Endothelial cell of umbilical vein (primary cell): ENCODE results near the gene ITGA11. TPM values are rescaled to one million over a fixed set of nuclear protein-coding genes. Genes with fewer than 3 reads are reported as not detected.
A peak's percentile ranks its signal among the peaks of the same experiment; 100 is the strongest.

Experiments
- BruUV-seq: library from RNA; stranded (reverse); fragments of 400-500 nt; replicated peaks from 2 replicates; lab custom pipeline; 2021; lab: Mats Ljungman, UMichigan
- CTCF ChIA-PET: fragments of 300-600, 350-600 bp; sonication (Branson Sonifier 250); formaldehyde crosslinking; loops from one replicate; lab custom pipeline; 2021; ENCODE audit warnings: antibody characterized with exemption, inconsistent platforms; lab: Charles Lee
- POLR2A ChIA-PET: fragments of 300-600, 350-600 bp; sonication (Branson Sonifier 250); formaldehyde crosslinking; loops from one replicate; lab custom pipeline; 2021; ENCODE audit warnings: antibody characterized with exemption, inconsistent platforms; lab: Charles Lee
- DNase-seq: peaks from one replicate; pipeline ENCODE4 v3.0.0-alpha.2; 2011; ENCODE audit warnings: low read depth, low spot score
- FAIRE-seq: peaks from 2 replicates; lab custom pipeline; 2011; peaks lifted over from hg19 to GRCh38; lab: Jason Lieb, UNC
- H2AFZ ChIP-seq: 2 replicates; pipeline ENCODE4 v1.6.0; 2012; ENCODE audit warnings: low read depth, low read length, control low read depth, inconsistent platforms
- H3K27ac ChIP-seq: 2 replicates; pipeline ENCODE4 v1.5.1; 2011; ENCODE audit warnings: low read depth, mild to moderate bottlenecking, control low read depth, low read length, moderate library complexity; ENCODE audit not compliant: insufficient read depth
- H3K27me3 ChIP-seq, 2 experiments: 2 replicates each; pipeline versions ENCODE4 v1.6.0 to v1.6.1; 2011; ENCODE audit warnings: low read length in 2 of 2, mixed read lengths in 1 of 2; ENCODE audit not compliant: control insufficient read depth in 2 of 2, insufficient read depth in 2 of 2
- H3K36me3 ChIP-seq, 2 experiments: 2 replicates in 1 of 2; 3 replicates in 1 of 2; pipeline ENCODE4 v1.5.1; 2011; ENCODE audit warnings: low read length in 2 of 2, mild to moderate bottlenecking in 1 of 2, moderate library complexity in 1 of 2; ENCODE audit not compliant: control insufficient read depth in 2 of 2, insufficient read depth in 2 of 2; ENCODE audit errors: extremely low read depth in 1 of 2
- H3K4me1 ChIP-seq: 3 replicates; pipeline ENCODE4 v1.5.1; 2011; ENCODE audit warnings: mild to moderate bottlenecking, low read length; ENCODE audit not compliant: control insufficient read depth, insufficient read depth; ENCODE audit errors: extremely low read depth
- H3K4me2 ChIP-seq: 2 replicates; pipeline ENCODE4 v1.6.1; 2011; ENCODE audit warnings: low read length, control low read depth, mixed read lengths; ENCODE audit not compliant: insufficient read depth
- H3K4me3 ChIP-seq, 3 experiments: fragments of 200-600 bp in 1 of 3; sonication (generic), shearing (Covaris generic) in 1 of 3; replicated peaks in 1 of 3; 2 replicates each; pipeline ENCODE4 v1.5.1; 2011 to 2016; ENCODE audit warnings: control low read depth in 3 of 3, low read length in 3 of 3, mild to moderate bottlenecking in 2 of 3, inconsistent platforms in 1 of 3, low read depth in 1 of 3, moderate library complexity in 1 of 3; ENCODE audit not compliant: insufficient read depth in 1 of 3
- H3K79me2 ChIP-seq: 2 replicates; pipeline ENCODE4 v1.6.0; 2012; ENCODE audit warnings: low read length, inconsistent platforms; ENCODE audit not compliant: control insufficient read depth, insufficient read depth
- H3K9ac ChIP-seq: replicated peaks from 2 replicates; pipeline ENCODE3; 2011; ENCODE audit warnings: low read length, control low read depth; ENCODE audit not compliant: insufficient read depth; ENCODE audit errors: extremely low read depth
- H3K9me1 ChIP-seq: replicated peaks from 3 replicates; pipeline ENCODE4 v1.6.0; 2011; ENCODE audit warnings: mild to moderate bottlenecking, low read length; ENCODE audit not compliant: control insufficient read depth, insufficient read depth; ENCODE audit errors: extremely low read depth
- H3K9me3 ChIP-seq: replicated peaks from 2 replicates; pipeline ENCODE4 v1.5.1; 2012; ENCODE audit warnings: low read length, inconsistent platforms; ENCODE audit not compliant: control insufficient read depth, insufficient read depth
- H4K20me1 ChIP-seq: replicated peaks from 2 replicates; pipeline ENCODE3; 2011; ENCODE audit warnings: mild to moderate bottlenecking, low read length; ENCODE audit not compliant: control insufficient read depth, insufficient read depth; ENCODE audit errors: extremely low read depth
- CTCF ChIP-seq, 2 donors: IDR thresholded peaks; 1 replicate in 1 of 2; 2 replicates in 1 of 2; pipeline ENCODE4 v1.5.1; 2011; ENCODE audit warnings: low read length in 2 of 2, mild to moderate bottlenecking in 2 of 2, moderate library complexity in 2 of 2, control low read depth in 1 of 2, inconsistent platforms in 1 of 2, low read depth in 1 of 2; ENCODE audit not compliant: insufficient read depth in 1 of 2; ENCODE audit errors: extremely low read depth in 1 of 2
- EZH2 ChIP-seq: IDR thresholded peaks from 2 replicates; pipeline ENCODE4 v1.6.1; 2012; ENCODE audit warnings: borderline replicate concordance, low read depth, mild to moderate bottlenecking, moderate library complexity, low read length, inconsistent platforms; ENCODE audit not compliant: severe bottlenecking
- FOS ChIP-seq: IDR thresholded peaks from 2 replicates; pipeline ENCODE4 v1.6.1; 2011; ENCODE audit warnings: mild to moderate bottlenecking, low read length, moderate library complexity, borderline replicate concordance; ENCODE audit not compliant: insufficient read depth
- GATA2 ChIP-seq: IDR thresholded peaks from 2 replicates; pipeline ENCODE4 v1.7.0; 2011; ENCODE audit warnings: low read depth, mild to moderate bottlenecking, moderate library complexity, mixed read lengths, low read length; ENCODE audit not compliant: insufficient read length, insufficient read depth
- JUN ChIP-seq: IDR thresholded peaks from 2 replicates; pipeline ENCODE4 v1.6.1; 2011; ENCODE audit warnings: borderline replicate concordance, low read depth; ENCODE audit not compliant: insufficient read length, insufficient read depth
- MAX ChIP-seq: IDR thresholded peaks from 2 replicates; pipeline ENCODE4 v1.6.1; 2011; ENCODE audit not compliant: insufficient read depth, insufficient read length
- MYC ChIP-seq: IDR thresholded peaks from one replicate; pipeline ENCODE4 v1.6.1; 2011; ENCODE audit warnings: mild to moderate bottlenecking, low read depth, low read length
- POLR2A ChIP-seq: IDR thresholded peaks from 2 replicates; pipeline ENCODE4 v1.6.1; 2012; ENCODE audit warnings: low read depth, mild to moderate bottlenecking, control low read depth, low read length
- POLR2AphosphoS5 ChIP-seq: IDR thresholded peaks from 2 replicates; pipeline ENCODE4 v1.6.1; 2012; ENCODE audit warnings: low read depth, mild to moderate bottlenecking, control low read depth, low read length, moderate library complexity; ENCODE audit not compliant: insufficient read depth
- dilution Hi-C: fragments of 300-500 bp; cut with MboI; formaldehyde crosslinking; loops from one replicate; pipeline ENCODE4 v1.15.0; 2019; ENCODE audit warnings: low sequenced_read_pairs; ENCODE audit not compliant: extremely low pct_ligation_motif_present
- intact Hi-C: fragments of 100-400 bp; cut with micrococcal nuclease; formaldehyde crosslinking; loops from one replicate; pipeline ENCODE4 v1.10.0; 2022
- polyA plus RNA-seq, 4 experiments: library from polyadenylated mRNA; depleted of rRNA in 3 of 4; stranded (reverse) in 3 of 4; unstranded in 1 of 4; fragments of >200 nt; gene quantifications; 2 replicates each; pipeline versions ENCODE4 v1.2.1 to v1.2.3, GENCODE V29; 2011 to 2012; ENCODE audit warnings: missing spikeins in 1 of 4
- total RNA-seq: library from RNA; stranded (reverse); gene quantifications from 2 replicates; pipeline ENCODE4 v1.2.3, GENCODE V29; 2021

ITGA11 gene
- total and polyA plus RNA-seq, 2 donors (not counting 3 experiments of a cell fraction or from before 2014, with no cell fraction given) = 0.18 to 1.0 TPM

- CTCF ChIA-PET = interaction anchor here (2.1 kb wide), 1 partner anchor 126 kb away, joined by 6 read pairs; no protein-coding TSS in a partner anchor
- no peak overlapping the region for H3K27ac ChIP-seq
These were observed 590 bp upstream of the ITGA11 start for GRCh38 chr15:68432441-68433064.

More at GRCh38 chr15:68432441-68433064, 590 bp upstream of the ITGA11 start:
- Histone ChIP-seq H3K9ac (no peak overlapping the region), H3K27me3 (peaks cover 72 to 82% of the 10 kb centered on the region in 2 experiments), H3K4me3 (no peak overlapping the region), H3K4me2 (peak overlapping the region; percentile 73), H4K20me1 (no peaks in the 10 kb centered on the region), H3K9me3 (no peaks in the 10 kb centered on the region), H3K36me3 (no peaks in the 10 kb centered on the region), H3K79me2 (no peaks in the 10 kb centered on the region), H3K4me1 (peaks cover 13% of the 10 kb centered on the region), H2AFZ (no peak overlapping the region), H3K9me1 (no peaks in the 10 kb centered on the region)
- BruUV-seq = no TSS peak
- TF ChIP-seq POLR2AphosphoS5 (no peak), EZH2 (no peak), CTCF (IDR thresholded peaks at IDR 0.05; ENCODE audit: extremely low read depth in 1 of 2, insufficient read depth in 1 of 2, low read depth in 1 of 2, low read length in 2 of 2) (no peak), FOS (no peak), POLR2A (no peak), JUN (no peak), MAX (no peak), GATA2 (no peak), MYC (no peak)
- DNase-seq (no peak), FAIRE-seq (no peak)
- dilution Hi-C loops (no loop called here), intact Hi-C loops (loop anchor here (1.0 kb wide), 1 partner anchor 126 kb away; no protein-coding TSS in a partner anchor)
- POLR2A ChIA-PET = no interaction called here
